K562 (cell line): ENCODE measurements around the gene ACOT2. TPM values are rescaled to one million over a fixed set of nuclear protein-coding genes. Genes with fewer than 3 reads are reported as not detected.

ENCODE experiments used
- ATAC-seq: fragments of 200-7000 bp; cut with Tn5 transposase; 3 replicates; pipeline ENCODE4 v1.9.1; 2020; ENCODE audit warnings: moderate library complexity
- BruUV-seq: library from RNA; stranded (reverse); fragments of 400-500 nt; replicated peaks from 2 replicates; lab custom pipeline; 2021; lab: Mats Ljungman, UMichigan
- CTCF ChIA-PET: fragments of 300-600 bp; formaldehyde crosslinking; extraction: SDS; loops from one replicate; lab custom pipeline; 2021; ENCODE audit warnings: low intra/inter-chr PET ratio; lab: Yijun Ruan, JAX
- POLR2A ChIA-PET: fragments of 300-600, 350-650 bp; sonication (Branson Sonifier 250); formaldehyde crosslinking; extraction: SDS; loops from one replicate; lab custom pipeline; 2021; ENCODE audit warnings: antibody characterized with exemption, inconsistent platforms; lab: Yijun Ruan, JAX
- DNase-seq, 4 experiments: peaks; one replicate each; pipeline versions ENCODE4 v3.0.0 to v3.0.0-alpha.2; 2011 to 2018; ENCODE audit warnings: low spot score in 3 of 4, mixed read lengths in 3 of 4; ENCODE audit errors: extremely low read depth in 1 of 4
- FAIRE-seq: peaks from 2 replicates; lab custom pipeline; 2011; peaks lifted over from hg19 to GRCh38; lab: Jason Lieb, UNC
- H2AFZ ChIP-seq: 2 replicates; pipeline ENCODE4 v1.6.0; 2011; ENCODE audit warnings: low read depth, low read length, control low read depth, inconsistent platforms
- H3K27ac ChIP-seq: fragments of 200-600 bp; 3 replicates; pipeline ENCODE4 v1.8.0; 2011; ENCODE audit warnings: low read depth, mild to moderate bottlenecking, control low read depth, inconsistent platforms, low read length, moderate library complexity, mixed read lengths; ENCODE audit errors: extremely low read depth
- H3K27me3 ChIP-seq, 2 experiments: fragments of 300-600 bp in 1 of 2; 2 replicates in 1 of 2; 3 replicates in 1 of 2; pipeline versions ENCODE4 v1.6.0 to v1.8.0; 2011; ENCODE audit warnings: inconsistent platforms in 2 of 2, low read length in 2 of 2, mild to moderate bottlenecking in 1 of 2, mixed read lengths in 1 of 2, moderate library complexity in 1 of 2; ENCODE audit not compliant: control insufficient read depth in 2 of 2, insufficient read depth in 2 of 2
- H3K36me3 ChIP-seq: fragments of 300-600 bp; 3 replicates; pipeline ENCODE4 v1.8.0; 2011; ENCODE audit warnings: mild to moderate bottlenecking, low read length, inconsistent platforms; ENCODE audit not compliant: control insufficient read depth, insufficient read depth
- H3K4me1 ChIP-seq, 2 experiments: fragments of 200-600 bp in 1 of 2; replicated peaks in 1 of 2; 2 replicates in 1 of 2; 3 replicates in 1 of 2; pipeline versions ENCODE4 v1.5.1 to v1.8.0; 2011; ENCODE audit warnings: inconsistent platforms in 2 of 2, low read length in 2 of 2, mild to moderate bottlenecking in 1 of 2, mixed read lengths in 1 of 2, moderate library complexity in 1 of 2; ENCODE audit not compliant: control insufficient read depth in 2 of 2, insufficient read depth in 2 of 2
- H3K4me2 ChIP-seq: 2 replicates; pipeline ENCODE4 v1.6.1; 2011; ENCODE audit warnings: low read length, control low read depth, inconsistent platforms, mixed read lengths; ENCODE audit not compliant: insufficient read depth
- H3K4me3 ChIP-seq: fragments of 200-600 bp; sonication (generic), shearing (Covaris generic); 2 replicates; pipeline ENCODE4 v1.5.1; 2016; ENCODE audit warnings: control low read depth, inconsistent platforms
- H3K79me2 ChIP-seq: fragments of 200-600 bp; 3 replicates; pipeline ENCODE4 v1.8.0; 2011; ENCODE audit warnings: low read length, inconsistent platforms; ENCODE audit not compliant: control insufficient read depth, insufficient read depth
- H3K9ac ChIP-seq, 2 experiments: 2 replicates each; pipeline versions ENCODE4 v1.6.0 to v1.6.1; 2011; ENCODE audit warnings: low read depth in 2 of 2, low read length in 2 of 2, control low read depth in 1 of 2, inconsistent platforms in 1 of 2, mild to moderate bottlenecking in 1 of 2, mixed read lengths in 1 of 2; ENCODE audit not compliant: insufficient read depth in 1 of 2
- H3K9me1 ChIP-seq: one replicate; pipeline ENCODE4 v1.6.0; 2011; ENCODE audit warnings: inconsistent platforms, mild to moderate bottlenecking, low read length, moderate library complexity; ENCODE audit not compliant: control insufficient read depth, insufficient read depth
- H3K9me3 ChIP-seq: replicated peaks from 2 replicates; pipeline ENCODE4 v1.5.1; 2011; ENCODE audit warnings: low read depth, low read length, inconsistent platforms; ENCODE audit not compliant: control insufficient read depth, insufficient read depth
- H4K20me1 ChIP-seq: replicated peaks from 2 replicates; pipeline ENCODE4 v1.6.1; 2011; ENCODE audit warnings: low read length, inconsistent platforms, mixed read lengths; ENCODE audit not compliant: control insufficient read depth, insufficient read depth
- ADNP ChIP-seq: fragments of 200-800 bp; sonication (Bioruptor generic); IDR thresholded peaks from 2 replicates; pipeline ENCODE4 v1.6.1; 2016; ENCODE audit warnings: missing genetic modification characterization, missing compliant biosample characterization
- ATF1 ChIP-seq, 2 experiments: fragments of 450-650 bp in 1 of 2; IDR thresholded peaks; 2 replicates each; pipeline ENCODE4 v1.6.1; 2016; ENCODE audit warnings: missing compliant biosample characterization in 1 of 2, missing genetic modification characterization in 1 of 2
- FOXK1 ChIP-seq: sonication (generic); formaldehyde crosslinking; IDR thresholded peaks from 2 replicates; pipeline ENCODE4 v1.8.0; 2022; ENCODE audit warnings: missing genetic modification reagents, mild to moderate bottlenecking, borderline replicate concordance
- MED1 ChIP-seq: sonication (generic); formaldehyde crosslinking; IDR thresholded peaks from 2 replicates; pipeline ENCODE4 v1.8.1; 2023; ENCODE audit warnings: missing genetic modification reagents, borderline replicate concordance
- RAD21 ChIP-seq, 2 experiments: fragments of 250-450 bp in 1 of 2; fragments of 450-650 bp in 1 of 2; sonication (Bioruptor Pico) in 1 of 2; formaldehyde crosslinking in 1 of 2; IDR thresholded peaks in 1 of 2; conservative IDR thresholded peaks in 1 of 2; 2 replicates each; pipeline versions ENCODE4 v1.4.0 to v1.8.0; 2020 to 2022; ENCODE audit warnings: mild to moderate bottlenecking in 2 of 2, moderate library complexity in 1 of 2
- RBM15 ChIP-seq: fragments of 200-400 bp; formaldehyde crosslinking; IDR thresholded peaks from 2 replicates; pipeline ENCODE4 v1.6.1; 2018; ENCODE audit warnings: mild to moderate bottlenecking, low read length, moderate library complexity; ENCODE audit not compliant: insufficient read depth
- XRCC4 ChIP-seq: IDR thresholded peaks from one replicate; pipeline ENCODE4 v1.6.1; 2011; ENCODE audit not compliant: insufficient read depth, insufficient read length; ENCODE audit errors: extremely low read depth
- ZBTB1 ChIP-seq: sonication (generic); formaldehyde crosslinking; IDR thresholded peaks from 2 replicates; pipeline ENCODE4 v1.8.1; 2023; ENCODE audit warnings: missing genetic modification reagents, low read depth, mild to moderate bottlenecking, borderline replicate concordance
- ZNF551 ChIP-seq: fragments of 250-450 bp; sonication (Bioruptor Pico); IDR thresholded peaks from 2 replicates; pipeline ENCODE4 v1.5.0; 2021; ENCODE audit warnings: mild to moderate bottlenecking, moderate library complexity
- WGBS: fragments of 100-300 bp; shearing (Covaris generic); methylation state at CpG from one replicate; pipeline ENCODE4 v1.1.6; 2016; ENCODE audit warnings: low coverage, mixed read lengths; ENCODE audit not compliant: insufficient coverage; ENCODE audit errors: missing lambda C conversion rate; 5-methylcytosine and 5-hydroxymethylcytosine counted together
- in situ Hi-C: fragments of 300-500 bp; cut with MboI; formaldehyde crosslinking; loops from 4 replicates; pipeline ENCODE4 v1.15.0; 2018; ENCODE audit warnings: inconsistent platforms, mixed read lengths
- intact Hi-C: fragments of 100-400 bp; cut with micrococcal nuclease; formaldehyde crosslinking; loops from 2 replicates; pipeline ENCODE4 v1.14.2; 2022
- polyA plus RNA-seq, 8 experiments: library from polyadenylated mRNA; depleted of rRNA in 4 of 8; stranded (reverse) in 5 of 8; unstranded in 3 of 8; fragments of >200 nt; fragmentation: Nextera tagmentation in 2 of 8; fragmentation: Illumina TruSeq in 1 of 8; extraction: Ambion mirVana in 2 of 8; extraction: Trizol in 1 of 8; gene quantifications; 2 replicates each; pipeline versions ENCODE4 v1.2.1 to v1.2.3, GENCODE V29; 2011 to 2014; ENCODE audit warnings: inconsistent platforms in 1 of 8, missing spikeins in 1 of 8
- total RNA-seq, 7 experiments: library from RNA; depleted of rRNA in 6 of 7; stranded (reverse); fragments of >200 nt in 6 of 7; fragmentation: Illumina TruSeq in 2 of 7; extraction: Trizol in 2 of 7; gene quantifications; 2 replicates each; pipeline versions ENCODE4 v1.2.1 to v1.2.3, GENCODE V29; 2011 to 2021; ENCODE audit warnings: low replicate concordance in 1 of 7

The ACOT2 gene
- total and polyA plus RNA-seq, 9 of the 15 experiments (the other 6 are each of a cell fraction or from before 2014, with no cell fraction given): 0.04 to 0.15 (median 0.04) TPM; not detected in 6

DNA sequence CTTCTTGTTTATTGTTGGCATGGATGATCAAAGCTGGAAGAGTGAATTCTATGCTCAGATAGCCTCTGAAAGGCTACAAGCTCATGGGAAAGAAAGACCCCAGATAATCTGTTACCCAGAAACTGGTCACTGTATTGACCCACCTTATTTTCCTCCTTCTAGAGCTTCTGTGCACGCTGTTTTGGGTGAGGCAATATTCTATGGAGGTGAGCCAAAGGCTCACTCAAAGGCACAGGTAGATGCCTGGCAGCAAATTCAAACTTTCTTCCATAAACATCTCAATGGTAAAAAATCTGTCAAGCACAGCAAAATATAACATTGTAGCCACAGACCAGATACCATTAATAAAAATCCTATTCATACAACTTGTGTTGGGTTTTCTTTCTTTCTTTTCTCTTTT is 50.5 kb downstream of the ACOT2 start:
- no peaks in the 10 kb centered on the region for H3K9me3 ChIP-seq
- H3K27me3 ChIP-seq: no peaks in the 10 kb centered on the region
- no TSS peak for BruUV-seq
- POLR2A ChIA-PET: interaction anchor here (0.7 kb wide), 1 partner anchor 700 kb away, joined by 3 read pairs; no protein-coding TSS in a partner anchor
- no peak overlapping the region for H3K9ac ChIP-seq
- TF ChIP-seq ATF1 (CRISPR knock-in tag; IDR thresholded peaks at IDR 0.05) (no peak), ATF1 (tag; IDR thresholded peaks at IDR 0.05) (no peak), FOXK1 (CRISPR knock-in tag) (no peak), ZNF551 (CRISPR knock-in tag) (no peak), RBM15 (no peak), MED1 (CRISPR knock-in tag) (no peak), RAD21 (CRISPR knock-in tag; conservative IDR thresholded peaks at IDR 0.05 in 1 of 2, IDR thresholded peaks at IDR 0.05 in 1 of 2) (no peak), ADNP (tag) (no peak), ZBTB1 (CRISPR knock-in tag) (no peak), XRCC4 (no peak)
- no peak overlapping the region for H3K27ac ChIP-seq
- DNase-seq (no peak), FAIRE-seq (no peak), ATAC-seq (no peak)
- no peak overlapping the region for H3K4me2 ChIP-seq
- in situ Hi-C loops: no loop called here
- H4K20me1 ChIP-seq: no peaks in the 10 kb centered on the region
- WGBS: 0% methylated on average over 1 of the region's 1 CpG
- H3K9me1 ChIP-seq: no peaks in the 10 kb centered on the region
- no peaks in the 10 kb centered on the region for H3K4me1 ChIP-seq
- CTCF ChIA-PET: no interaction called here
- intact Hi-C loops: no loop called here
- H2AFZ ChIP-seq: no peak overlapping the region
- H3K79me2 ChIP-seq: no peaks in the 10 kb centered on the region
- no peak overlapping the region for H3K4me3 ChIP-seq
- H3K36me3 ChIP-seq: no peaks in the 10 kb centered on the region
